ENCODE data around the gene ZNF525. TPM values are rescaled to one million over a fixed set of nuclear protein-coding genes. Genes with fewer than 3 reads are reported as not detected.

The ZNF525 gene
- 6.0 and 9.1 TPM in 2 replicates for total RNA-seq

DNA sequence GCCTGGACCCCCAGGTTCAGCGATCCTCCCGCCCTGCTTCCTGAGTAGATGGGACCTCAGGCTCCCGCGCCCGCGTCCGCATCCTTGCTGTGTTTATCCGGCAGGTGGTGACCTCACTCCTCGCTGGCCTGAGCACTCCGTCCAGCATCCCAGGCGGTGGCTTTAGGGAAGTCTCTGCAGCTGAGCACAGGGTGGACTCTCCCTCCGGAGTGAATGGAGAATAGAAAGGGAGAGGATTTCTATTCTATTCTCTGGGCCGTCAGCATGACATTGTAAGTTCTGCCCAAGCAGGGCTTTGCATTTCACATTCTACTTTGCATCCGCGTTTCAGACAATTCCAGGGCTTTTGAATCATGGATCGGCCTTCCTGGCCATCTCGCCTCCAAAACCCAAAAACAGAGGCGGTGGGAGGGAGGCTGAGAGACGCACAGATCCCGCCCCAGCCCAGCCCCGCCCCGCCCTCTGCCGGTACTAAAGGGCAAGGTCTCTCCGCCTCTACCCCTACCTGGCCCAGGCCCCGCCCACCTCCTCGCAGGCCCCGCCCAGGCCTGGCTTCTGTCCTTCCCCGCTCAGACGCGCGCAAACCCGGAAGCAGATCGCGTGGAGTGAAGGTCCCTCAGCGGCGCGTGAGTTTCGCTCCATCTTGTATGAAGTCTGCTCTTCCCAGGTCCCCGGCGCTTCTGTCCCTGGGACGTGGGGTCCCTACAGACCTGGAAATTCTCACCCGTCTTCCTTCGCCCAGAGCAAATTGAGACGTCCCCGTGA, at the start of gene ZNF525:
ZNF525 (plus strand) TSS at position 572 of the 765 bp plus-strand sequence. CDS start 6,577 bp downstream, outside the sequence.

DNA sequence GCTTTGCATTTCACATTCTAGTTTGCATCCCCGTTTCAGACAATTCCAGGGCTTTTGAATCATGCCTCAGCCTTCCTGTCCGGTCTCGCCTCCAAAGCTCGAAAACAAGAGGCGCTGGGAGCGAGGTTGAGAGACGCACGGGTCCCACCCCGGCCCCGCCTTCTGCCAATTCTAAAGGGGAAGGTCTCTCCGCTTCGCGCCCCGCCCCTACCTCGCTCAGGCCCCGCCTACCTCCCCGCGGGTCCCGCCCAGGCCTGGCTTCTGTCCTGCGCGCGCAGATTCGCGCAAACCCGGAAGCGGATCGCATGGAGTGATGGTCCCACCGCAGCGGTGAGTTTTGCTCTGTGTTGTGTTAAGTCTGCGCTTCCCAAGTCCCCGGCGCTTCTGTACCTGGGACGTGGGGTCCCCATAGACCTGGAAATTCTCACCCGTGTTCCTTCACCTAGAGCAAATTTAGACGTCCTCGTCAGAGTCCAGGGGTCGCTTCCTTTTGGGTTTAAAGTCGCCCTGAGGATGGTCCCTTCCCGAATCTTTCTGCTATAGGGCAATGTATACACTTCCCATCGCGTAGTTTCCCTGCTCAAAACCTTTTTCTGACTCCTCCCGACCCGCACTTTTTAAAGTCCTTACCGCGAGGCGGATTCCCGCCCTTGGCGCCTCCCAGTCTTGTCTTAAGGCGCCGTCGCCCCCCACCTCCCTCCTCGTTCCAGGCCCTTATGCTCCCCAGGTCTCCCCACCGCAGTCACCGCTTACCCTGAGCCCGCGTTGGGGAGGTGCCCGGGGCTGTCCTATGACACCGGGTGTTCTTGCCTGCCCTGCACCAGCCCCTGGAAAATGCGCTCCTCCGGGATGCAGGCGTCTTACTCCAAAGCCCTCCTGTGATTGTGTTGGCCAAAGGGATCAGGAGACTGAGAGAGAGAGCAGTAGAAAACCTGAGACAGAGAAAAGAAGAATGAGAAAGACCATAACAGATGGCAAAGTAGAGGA, 31.7 kb upstream of the ZNF525 start, which contains the start of gene ZNF845:
ZNF845 (plus strand) TSS at position 287 of the 987 bp plus-strand sequence. CDS start 7,559 bp downstream, outside the sequence.

GRCh38 chr19:53394974-53395839, 29.7 kb downstream of the ZNF525 start, which contains the start of gene ZNF765:
ZNF765 (plus strand) TSS chr19:53395149; CDS start chr19:53398016, 2,867 bp downstream.

DNA sequence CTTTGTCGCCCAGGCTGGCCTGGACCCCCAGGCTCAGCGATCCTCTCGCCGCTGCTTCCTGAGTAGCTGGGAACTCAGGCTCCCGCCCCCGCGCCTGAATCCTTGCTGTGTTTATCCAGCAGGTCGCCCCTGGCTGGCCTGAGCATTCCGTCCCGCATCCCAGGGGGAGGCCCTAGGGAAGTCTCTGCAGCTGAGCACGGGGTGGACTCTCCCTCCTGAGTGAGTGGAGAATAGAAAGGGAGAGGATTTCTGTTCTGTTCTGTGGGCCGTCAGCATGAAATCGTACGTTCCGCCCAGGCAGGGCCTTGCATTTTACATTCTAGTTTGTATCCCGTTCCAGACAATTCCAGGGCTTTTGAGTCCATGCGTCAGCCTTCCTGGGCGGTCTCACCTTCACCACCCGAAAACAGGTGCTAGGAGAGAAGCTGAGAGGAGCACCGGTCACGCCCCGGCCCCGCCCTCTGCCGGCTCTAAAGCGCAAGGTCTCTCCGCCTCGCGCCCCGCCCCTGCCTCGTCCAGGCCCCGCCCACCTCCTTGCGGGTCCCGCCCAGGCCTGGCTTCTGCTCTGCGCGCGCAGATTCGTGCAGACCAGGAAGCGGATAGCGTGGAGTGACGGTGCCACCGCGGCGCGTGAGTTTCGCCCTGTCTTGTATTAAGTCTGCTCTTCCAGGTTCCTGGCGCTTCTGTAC, 66.0 kb downstream of the ZNF525 start, which contains the start of gene ZNF761:
ZNF761 (plus strand) TSS at position 586 of the 689 bp plus-strand sequence. CDS start 15,285 bp downstream, outside the sequence.

Other genes starting within 250 kb of the ZNF525 start
- gene ZNF415, start 232.8 kb upstream of the ZNF525 start, total RNA-seq, result 9.5 and 12.0 TPM in 2 replicates
- gene ZNF347, start 206.7 kb upstream of the ZNF525 start, total RNA-seq, result 6.8 and 8.2 TPM in 2 replicates
- gene ZNF665, start 172.3 kb upstream of the ZNF525 start, total RNA-seq, result 3.3 and 5.7 TPM in 2 replicates
- gene ZNF677, start 110.8 kb upstream of the ZNF525 start, total RNA-seq, result 14.7 and 14.8 TPM in 2 replicates
- gene VN1R2, start 107.4 kb upstream of the ZNF525 start, total RNA-seq, result not detected in 2 replicates
- not detected in 2 replicates for gene VN1R4, start 98.0 kb upstream of the ZNF525 start, total RNA-seq
- gene ZNF845, start 32.0 kb upstream of the ZNF525 start, total RNA-seq, result 7.3 and 7.8 TPM in 2 replicates
- 13.0 and 13.2 TPM in 2 replicates for gene ZNF765, start 29.4 kb downstream of the ZNF525 start, total RNA-seq
- 10.0 and 12.1 TPM in 2 replicates for gene ZNF761, start 66.3 kb downstream of the ZNF525 start, total RNA-seq
- gene ZNF813, start 102.0 kb downstream of the ZNF525 start, total RNA-seq, result 2.7 and 3.6 TPM in 2 replicates
- gene ZNF331, start 172.4 kb downstream of the ZNF525 start, total RNA-seq, result 11.6 and 12.6 TPM in 2 replicates